ENCODE results near the gene VSTM2B.

Gene VSTM2B

DNA sequence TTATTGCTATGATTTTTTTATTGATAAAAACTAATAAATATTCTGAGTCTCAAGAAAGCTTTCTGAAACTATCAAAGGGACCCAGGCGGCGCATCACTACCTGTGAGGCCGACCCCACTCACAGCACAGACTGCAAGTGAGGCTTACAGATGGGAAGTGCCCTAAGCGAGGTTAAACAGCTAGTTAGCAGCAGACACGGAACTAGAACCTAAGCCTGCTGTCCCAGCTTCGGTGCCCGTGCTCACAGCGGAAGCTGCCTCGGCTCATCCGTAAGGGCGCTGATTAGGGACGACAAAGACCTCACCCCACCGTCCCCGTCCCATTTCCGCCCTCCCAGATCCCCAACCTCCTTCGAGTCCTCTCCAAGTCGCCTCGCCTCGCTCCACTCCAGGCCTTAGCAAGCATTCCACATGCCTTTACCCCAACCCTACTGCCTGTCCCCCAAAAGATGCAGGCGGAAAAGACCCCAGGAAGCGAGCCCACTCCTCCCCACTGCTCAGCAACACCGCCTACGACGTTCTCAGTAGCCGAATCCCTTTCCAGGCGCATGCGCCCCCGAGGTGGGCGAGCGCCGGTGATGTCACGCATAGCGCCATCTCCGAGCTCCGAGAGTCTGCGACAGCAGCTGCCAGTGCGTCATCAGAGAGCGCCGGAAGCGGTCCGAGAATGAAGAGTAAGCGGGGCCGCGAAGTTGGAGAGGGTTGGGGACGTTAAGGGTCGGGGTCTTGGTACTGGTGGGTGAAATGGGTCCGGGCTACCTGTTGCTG lies 80.0 kb downstream of the VSTM2B start, which contains the start of gene POP4:
Gene POP4 (plus strand): TSS at position 631 of the 767 bp plus-strand sequence. CDS start 36 bp downstream, at position 667.
- DNase-seq = peak; percentile 99

DNA sequence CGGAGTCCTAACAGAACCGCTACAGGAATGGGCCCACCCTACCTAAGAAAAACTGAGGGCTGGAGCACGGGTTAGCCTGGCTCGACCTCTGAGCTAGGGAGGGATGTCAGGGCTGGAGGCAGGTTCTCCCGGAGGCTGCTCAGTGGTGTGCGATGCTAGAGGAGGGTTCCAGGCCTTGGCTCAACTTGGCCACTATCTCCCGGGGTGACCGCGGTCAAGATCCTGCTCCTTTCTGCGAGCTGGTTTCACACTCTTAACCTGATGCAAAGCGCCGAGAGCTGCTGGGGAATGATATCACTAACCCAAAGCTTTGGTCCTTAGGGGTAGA lies 80.6 kb downstream of the VSTM2B start:
- no peak for DNase-seq

DNA sequence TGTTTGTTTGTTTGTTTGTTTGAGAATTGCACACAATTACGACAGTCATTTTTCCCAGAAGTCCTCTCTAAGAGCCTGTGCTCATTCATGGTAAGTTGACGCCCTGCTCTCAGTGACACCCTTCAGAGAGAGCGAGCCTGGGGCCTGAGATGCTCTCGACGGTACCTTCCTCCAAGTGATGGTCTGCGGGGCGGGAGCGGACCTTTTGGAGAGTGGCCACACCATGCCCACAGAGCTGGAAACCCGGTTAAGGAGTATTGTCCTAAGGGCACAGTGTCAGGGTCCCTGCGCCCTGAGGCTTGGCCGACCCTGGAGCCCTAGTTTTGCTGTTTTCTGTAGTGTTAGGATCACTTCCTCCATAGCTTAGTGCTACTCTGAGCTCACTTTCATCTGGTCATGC lies 83.8 kb downstream of the VSTM2B start:
- DNase-seq = no peak

DNA sequence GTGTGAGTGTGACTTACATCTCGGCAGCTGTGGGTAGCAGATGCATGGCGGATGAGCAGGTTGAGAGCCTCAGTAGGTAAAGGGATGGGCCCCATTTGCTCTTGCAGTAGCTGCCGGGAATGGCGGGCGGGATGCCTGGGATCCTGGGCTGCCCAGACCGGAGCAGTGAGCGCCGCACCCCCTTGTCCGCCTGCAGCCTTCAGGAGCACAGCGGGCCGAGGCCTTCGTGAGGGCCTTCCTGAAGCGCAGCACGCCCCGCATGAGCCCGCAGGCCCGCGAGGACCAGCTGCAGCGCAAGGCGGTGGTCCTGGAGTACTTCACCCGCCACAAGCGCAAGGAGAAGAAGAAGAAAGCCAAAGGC lies 84.4 kb downstream of the VSTM2B start:
- no peak for DNase-seq

DNA sequence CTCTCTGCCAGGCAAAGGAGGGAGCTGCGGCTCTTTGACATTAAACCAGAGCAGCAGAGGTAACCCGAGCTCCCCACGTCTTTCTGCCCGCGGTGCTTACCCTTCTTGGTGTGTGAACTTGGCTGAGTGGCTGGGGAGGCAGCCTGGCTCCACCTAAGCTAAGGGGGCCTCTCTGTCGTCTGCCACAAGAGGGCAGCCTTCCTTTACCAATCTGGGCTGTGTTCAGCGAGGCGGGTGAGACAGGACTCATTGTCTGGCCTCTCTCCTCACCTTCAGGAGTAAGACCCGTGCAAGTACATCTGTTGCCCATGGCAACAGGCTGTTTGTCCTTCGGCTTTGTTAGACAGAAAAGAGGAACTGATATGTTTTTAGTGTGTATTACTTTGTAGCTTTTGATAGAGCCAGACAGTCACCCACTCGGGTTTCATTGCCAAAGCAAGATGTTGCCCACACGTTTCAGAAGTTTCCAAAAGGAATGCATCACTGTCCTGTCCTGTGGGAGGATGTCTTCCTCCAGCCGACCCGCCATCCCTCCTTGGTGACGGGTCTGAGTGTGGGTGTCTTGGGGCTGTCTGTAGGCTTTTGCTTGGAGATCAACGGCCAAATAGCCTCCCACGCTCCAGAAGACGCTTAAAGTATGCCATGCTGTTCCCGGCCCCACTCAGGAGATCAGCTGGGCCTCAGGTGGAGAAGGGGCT lies 84.9 kb downstream of the VSTM2B start:
- DNase-seq = peak; percentile 89

DNA sequence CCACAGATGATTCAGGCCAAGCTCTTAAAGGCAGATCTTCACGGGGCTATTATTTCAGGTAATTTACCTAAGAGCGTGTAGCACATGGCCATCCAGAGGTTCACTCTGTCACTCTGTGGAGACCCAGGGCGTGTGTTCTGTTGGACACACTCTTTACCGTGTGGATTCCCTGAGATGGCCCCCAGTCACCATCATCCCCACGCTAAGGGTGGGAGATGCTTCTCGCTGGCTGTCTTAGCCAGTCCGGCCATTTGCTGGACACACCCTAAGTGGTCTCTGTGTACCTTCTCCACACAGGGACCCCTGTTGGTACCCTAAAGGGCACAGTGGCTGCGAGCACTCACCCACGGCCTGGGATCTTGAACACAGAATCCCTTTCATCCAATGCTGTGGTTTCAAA lies 86.3 kb downstream of the VSTM2B start:
- DNase-seq = no peak

DNA sequence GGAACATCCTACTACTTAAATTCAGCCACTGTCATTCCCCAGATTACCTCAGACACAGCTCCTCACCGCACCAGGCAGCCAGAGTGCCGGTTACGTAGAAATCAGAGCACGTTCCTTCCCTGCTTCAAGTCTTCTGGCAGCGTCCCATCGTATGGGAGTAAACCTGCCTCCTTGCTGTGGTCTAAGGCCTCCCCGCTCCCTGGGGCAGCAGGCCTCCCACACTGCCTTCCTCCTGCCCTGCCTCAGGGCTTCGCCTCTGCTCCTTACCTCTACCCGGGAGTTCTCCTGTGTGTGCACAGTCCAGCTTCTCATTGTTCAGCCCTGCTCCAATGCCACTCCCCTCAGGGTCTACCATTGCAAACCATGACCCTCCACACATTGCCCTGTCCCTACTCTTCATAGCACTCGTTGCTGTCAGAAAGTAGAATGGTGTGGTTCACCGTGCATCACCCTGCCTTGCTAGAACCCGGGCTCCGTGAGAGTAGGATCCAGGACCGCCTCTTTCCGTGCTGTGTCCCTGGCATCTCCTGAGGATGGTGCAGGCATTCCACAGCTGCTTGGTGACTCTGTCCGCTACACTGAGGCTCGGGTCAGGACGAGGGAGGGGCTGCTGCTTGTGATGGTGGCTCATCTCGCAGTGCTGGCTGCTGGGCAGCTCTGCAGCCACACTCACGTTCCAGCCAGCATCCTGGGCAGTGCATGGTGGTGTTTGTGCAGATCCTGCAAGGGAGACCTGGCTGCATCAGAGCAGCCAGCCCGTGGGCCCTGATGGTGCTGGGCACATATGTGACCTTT lies 87.2 kb downstream of the VSTM2B start:
- DNase-seq = no peak

DNA sequence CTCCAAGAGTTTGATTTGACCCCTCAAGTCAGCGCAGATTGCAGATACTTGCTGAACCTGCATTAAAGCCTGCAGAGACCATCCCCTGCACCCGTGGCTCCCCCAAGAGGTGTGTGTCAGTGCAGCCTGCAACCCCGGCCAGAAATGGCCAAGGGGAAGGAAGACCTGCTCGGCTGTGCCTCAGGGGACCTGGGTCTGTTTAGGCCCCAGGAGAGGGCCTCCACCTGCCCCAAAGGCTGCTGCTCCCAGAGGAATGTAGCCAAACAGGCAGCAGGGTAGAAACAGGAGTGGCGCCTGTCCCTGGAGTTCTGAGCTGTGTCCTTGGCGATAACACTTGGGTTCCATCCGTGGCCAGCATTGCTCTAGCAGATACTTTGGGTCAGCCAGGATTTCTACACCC lies 88.3 kb downstream of the VSTM2B start:
- DNase-seq = no peak
